HEK293 (cell line): Measurements from ENCODE around the gene AIF1L.

Experiments
- CTCF ChIA-PET: fragments of 350-600 bp; formaldehyde crosslinking; extraction: SDS; loops from one replicate; lab custom pipeline; 2021; ENCODE audit warnings: antibody characterized with exemption; lab: Yijun Ruan, JAX
- POLR2A ChIA-PET: fragments of 300-600 bp; formaldehyde crosslinking; extraction: SDS; loops from one replicate; lab custom pipeline; 2020; ENCODE audit warnings: antibody characterized with exemption, inconsistent platforms; lab: Yijun Ruan, JAX
- H3K27ac ChIP-seq: fragments of 200-500 bp; sonication (Bioruptor generic); 2 replicates; pipeline ENCODE4 v1.5.1; 2014; ENCODE audit warnings: low read depth, low read length, control low read depth, inconsistent platforms; ENCODE audit errors: extremely low read depth
- H3K36me3 ChIP-seq, 2 experiments: fragments of 200-500 bp in 1 of 2; sonication (Bioruptor generic) in 1 of 2; 1 replicate in 1 of 2; 2 replicates in 1 of 2; pipeline ENCODE4 v1.5.1; 2014 to 2017; ENCODE audit warnings: inconsistent platforms in 2 of 2, low read length in 2 of 2; ENCODE audit not compliant: control insufficient read depth in 2 of 2, insufficient read depth in 1 of 2
- H3K4me1 ChIP-seq: fragments of 200-500 bp; sonication (Bioruptor generic); 2 replicates; pipeline ENCODE4 v1.5.1; 2014; ENCODE audit warnings: mild to moderate bottlenecking, low read length, inconsistent platforms; ENCODE audit not compliant: control insufficient read depth, insufficient read depth
- H3K4me3 ChIP-seq: 2 replicates; pipeline ENCODE4 v1.5.1; 2011; ENCODE audit warnings: low read depth, mild to moderate bottlenecking, control low read depth, low read length, moderate library complexity
- H3K9me3 ChIP-seq: fragments of 200-500 bp; sonication (Bioruptor generic); 2 replicates; pipeline ENCODE4 v1.5.1; 2014; ENCODE audit warnings: low read depth, low read length, inconsistent platforms; ENCODE audit not compliant: control insufficient read depth, insufficient read depth
- BCL11B ChIP-seq: fragments of 450-650 bp; formaldehyde crosslinking; IDR thresholded peaks from 2 replicates; pipeline ENCODE4 v1.5.1; 2016; ENCODE audit warnings: low read depth, missing biosample characterization, missing genetic modification characterization
- ELK4 ChIP-seq: IDR thresholded peaks from 2 replicates; pipeline ENCODE4 v1.6.1; 2011; ENCODE audit warnings: mild to moderate bottlenecking, low read depth, low read length, borderline replicate concordance
- KLF16 ChIP-seq: fragments of 450-650 bp; formaldehyde crosslinking; IDR thresholded peaks from 2 replicates; pipeline ENCODE4 v1.5.1; 2017; ENCODE audit warnings: missing biosample characterization, missing genetic modification characterization
- MZF1 ChIP-seq: fragments of 450-650 bp; formaldehyde crosslinking; IDR thresholded peaks from 2 replicates; pipeline ENCODE4 v1.5.1; 2017; ENCODE audit warnings: missing biosample characterization, missing genetic modification characterization, borderline replicate concordance
- PRDM1 ChIP-seq: fragments of 450-650 bp; formaldehyde crosslinking; IDR thresholded peaks from 2 replicates; pipeline ENCODE4; 2016; ENCODE audit warnings: missing biosample characterization, missing genetic modification characterization
- PRDM2 ChIP-seq: fragments of 450-650 bp; formaldehyde crosslinking; IDR thresholded peaks from 2 replicates; pipeline ENCODE4 v1.5.1; 2016; ENCODE audit warnings: missing biosample characterization, missing genetic modification characterization, borderline replicate concordance
- YY2 ChIP-seq: fragments of 450-650 bp; formaldehyde crosslinking; IDR thresholded peaks from 2 replicates; pipeline ENCODE4 v1.5.1; 2016; ENCODE audit warnings: missing biosample characterization, missing genetic modification characterization
- ZBTB6 ChIP-seq: fragments of 450-650 bp; formaldehyde crosslinking; IDR thresholded peaks from 2 replicates; pipeline ENCODE4 v1.5.1; 2017; ENCODE audit warnings: missing biosample characterization, missing genetic modification characterization
- ZFP3 ChIP-seq: fragments of 450-650 bp; formaldehyde crosslinking; IDR thresholded peaks from 2 replicates; pipeline ENCODE4 v1.5.1; 2016; ENCODE audit warnings: low read depth, missing biosample characterization, missing genetic modification characterization
- ZNF202 ChIP-seq: fragments of 450-650 bp; formaldehyde crosslinking; IDR thresholded peaks from 2 replicates; pipeline ENCODE4 v1.5.1; 2016; ENCODE audit warnings: missing biosample characterization, missing genetic modification characterization, borderline replicate concordance
- ZNF266 ChIP-seq: fragments of 450-650 bp; formaldehyde crosslinking; IDR thresholded peaks from 2 replicates; pipeline ENCODE4 v1.5.1; 2016; ENCODE audit warnings: missing biosample characterization, missing genetic modification characterization, low read depth
- ZNF398 ChIP-seq: fragments of 450-650 bp; formaldehyde crosslinking; IDR thresholded peaks from 2 replicates; pipeline ENCODE4 v1.5.1; 2017; ENCODE audit warnings: missing biosample characterization, missing genetic modification characterization
- ZNF518A ChIP-seq: fragments of 450-650 bp; formaldehyde crosslinking; conservative IDR thresholded peaks from 2 replicates; pipeline ENCODE4 v1.5.1; 2016; ENCODE audit warnings: low read depth, missing biosample characterization, missing genetic modification characterization
- ZNF544 ChIP-seq: fragments of 450-650 bp; formaldehyde crosslinking; IDR thresholded peaks from 2 replicates; pipeline ENCODE4 v1.5.0; 2017; ENCODE audit warnings: missing biosample characterization, missing genetic modification characterization
- ZNF558 ChIP-seq: fragments of 450-650 bp; formaldehyde crosslinking; IDR thresholded peaks from 2 replicates; pipeline ENCODE4 v1.5.1; 2016; ENCODE audit warnings: missing biosample characterization, missing genetic modification characterization
- ZNF624 ChIP-seq: fragments of 450-650 bp; formaldehyde crosslinking; IDR thresholded peaks from 2 replicates; pipeline ENCODE4 v1.5.1; 2017; ENCODE audit warnings: missing biosample characterization, missing genetic modification characterization
- ZNF664 ChIP-seq: fragments of 450-650 bp; formaldehyde crosslinking; IDR thresholded peaks from 2 replicates; pipeline ENCODE4 v1.5.1; 2016; ENCODE audit warnings: missing biosample characterization, missing genetic modification characterization
- ZNF677 ChIP-seq: fragments of 450-650 bp; IDR thresholded peaks from 2 replicates; pipeline ENCODE4 v1.5.0; 2018; ENCODE audit warnings: missing biosample characterization, mild to moderate bottlenecking, missing genetic modification characterization, moderate library complexity

The AIF1L gene

GRCh38 chr9:131107760-131108159 is 11.4 kb downstream of the AIF1L start:
- ChIA-PET POLR2A (interaction anchor here (0.7 kb wide), 1 partner anchor 9 kb away, joined by 3 read pairs; no protein-coding TSS in a partner anchor), CTCF (interaction anchor here (0.6 to 2.6 kb wide), 4 partner anchors 9 to 1078 kb away, joined by 3 to 12 read pairs (median 6); no protein-coding TSS in a partner anchor)
- no peaks in the 10 kb centered on the region for H3K4me1 ChIP-seq
- no peaks in the 10 kb centered on the region for H3K9me3 ChIP-seq
- H3K27ac ChIP-seq, result no peak overlapping the region
- H3K36me3 ChIP-seq, result no peaks in the 10 kb centered on the region
- TF ChIP-seq ZNF266 (tag by site-specific recombination) (no peak), ZNF664 (tag by site-specific recombination) (no peak), ZNF202 (tag by site-specific recombination) (no peak), ZNF558 (tag by site-specific recombination) (no peak), KLF16 (tag by site-specific recombination) (no peak), BCL11B (tag by site-specific recombination) (no peak), ZFP3 (tag by site-specific recombination) (no peak), ELK4 (no peak), YY2 (tag by site-specific recombination) (no peak), PRDM2 (tag by site-specific recombination) (no peak), ZNF544 (tag by site-specific recombination) (no peak), ZNF677 (tag by site-specific recombination) (no peak), ZNF624 (tag by site-specific recombination) (no peak), ZBTB6 (tag by site-specific recombination) (no peak), PRDM1 (tag by site-specific recombination) (no peak), ZNF398 (no peak), ZNF518A (no peak), MZF1 (tag by site-specific recombination) (no peak)
- H3K4me3 ChIP-seq, result no peak overlapping the region
